Measurements from ENCODE around the gene ACOXL.

GRCh38 chr2:110789706-110790105, 57.3 kb downstream of the ACOXL start:
- TF ChIP-seq POLR2A (IDR thresholded peaks at IDR 0.05; ENCODE audit: low read length) (no peak), GATA1 (IDR thresholded peaks at IDR 0.05; ENCODE audit: low read depth, low read length) (no peak)

Data from erythroblast (primary cell).